Measurements from ENCODE around the gene GASK1B. TPM values are rescaled to one million over a fixed set of nuclear protein-coding genes. Genes with fewer than 3 reads are reported as not detected.

Gene GASK1B
- polyA plus RNA-seq, 2 of the 4 experiments (the other 2 are of a cell fraction): 2.7 to 2.9 TPM

GRCh38 chr4:158133551-158133950, 39.3 kb downstream of the GASK1B start:
- TF ChIP-seq ATOH8 (CRISPR knock-in tag; IDR thresholded peaks at IDR 0.05; ENCODE audit: low read depth) (no peak), ESRRA (IDR thresholded peaks at IDR 0.05; ENCODE audit: borderline replicate concordance, low read length) (no peak), CBX8 (IDR thresholded peaks at IDR 0.05) (no peak), JUN (IDR thresholded peaks at IDR 0.05) (no peak), MAX (IDR thresholded peaks at IDR 0.05) (no peak), FOSL2 (IDR thresholded peaks at IDR 0.05) (no peak), FOSL2 (CRISPR knock-in tag; IDR thresholded peaks at IDR 0.05) (no peak), SMC3 (IDR thresholded peaks at IDR 0.05) (no peak), EHMT2 (IDR thresholded peaks at IDR 0.05; ENCODE audit: low read depth) (no peak)
- Histone ChIP-seq H3K4me1 (no peaks in the 10 kb centered on the region), H3K4me3 (no peak overlapping the region), H3K4me2 (no peak overlapping the region), H3K27ac (no peak overlapping the region), H3K9me3 (no peaks in the 10 kb centered on the region)
- FAIRE-seq (no peak), ATAC-seq (no peak), DNase-seq (ENCODE audit: low read depth in 1 of 2, low spot score in 1 of 2) (no peak)
- POLR2A ChIA-PET: no interaction called here
- CTCF ChIA-PET: no interaction called here
- 44% methylated on average over 4 of the region's 4 CpGs for WGBS (ENCODE audit: missing lambda C conversion rate)

- DNase-seq (ENCODE audit: low read depth in 1 of 2, low spot score in 1 of 2) (no peak), ATAC-seq (no peak), FAIRE-seq (no peak)
- ChIA-PET CTCF (no interaction called here), POLR2A (no interaction called here)
- H3K4me3 ChIP-seq: no peak overlapping the region
- H3K9me3 ChIP-seq: no peaks in the 10 kb centered on the region
- H3K4me2 ChIP-seq: no peak overlapping the region
- 14% methylated on average over 1 of the region's 1 CpG for WGBS (ENCODE audit: missing lambda C conversion rate)
- H3K4me1 ChIP-seq: no peaks in the 10 kb centered on the region
- H3K27ac ChIP-seq: no peak overlapping the region
- no peak for TF ChIP-seq ZNF302 (CRISPR knock-in tag; IDR thresholded peaks at IDR 0.05)
- TF ChIP-seq USF2 (IDR thresholded peaks at IDR 0.05): no peak
- no peak for TF ChIP-seq HMGXB4 (CRISPR knock-in tag; IDR thresholded peaks at IDR 0.05; ENCODE audit: borderline replicate concordance)
- no peak for TF ChIP-seq CHD2 (IDR thresholded peaks at IDR 0.05; ENCODE audit: low read length, partially characterized antibody)
- no peak for TF ChIP-seq CEBPB (IDR thresholded peaks at IDR 0.05)
- TF ChIP-seq SMC3 (IDR thresholded peaks at IDR 0.05): no peak
- TF ChIP-seq BHLHE40 (IDR thresholded peaks at IDR 0.05; ENCODE audit: low read depth, low read length): no peak
- TF ChIP-seq GATA3 (IDR thresholded peaks at IDR 0.05; ENCODE audit: borderline replicate concordance): no peak
- no peak for TF ChIP-seq HOXA7 (CRISPR knock-in tag; IDR thresholded peaks at IDR 0.05)
- TF ChIP-seq RARB (CRISPR knock-in tag; IDR thresholded peaks at IDR 0.05): no peak
- no peak for TF ChIP-seq E2F6 (IDR thresholded peaks at IDR 0.05; ENCODE audit: borderline replicate concordance, low read depth)
- no peak for TF ChIP-seq TP53 (CRISPR knock-in tag; IDR thresholded peaks at IDR 0.05)
- TF ChIP-seq REST (IDR thresholded peaks at IDR 0.05): no peak
- no peak for TF ChIP-seq HES2 (IDR thresholded peaks at IDR 0.05)
- no peak for TF ChIP-seq ZSCAN20 (CRISPR knock-in tag; IDR thresholded peaks at IDR 0.05)
Measured at GRCh38 chr4:158131027-158131426, 41.8 kb downstream of the GASK1B start.
